Measurements from ENCODE around the gene RAB23. TPM values are rescaled to one million over a fixed set of nuclear protein-coding genes. Genes with fewer than 3 reads are reported as not detected.

Gene RAB23
- polyA plus RNA-seq, 1 donor from 2014 or later = 11.7 TPM

GRCh38 chr6:57210060-57210459 is 12.0 kb downstream of the RAB23 start (continued):
- no peak for TF ChIP-seq MXI1 (conservative IDR thresholded peaks at IDR 0.05; ENCODE audit: poor library complexity, severe bottlenecking)

- Histone ChIP-seq H3K79me2 (replicated peaks; ENCODE audit: insufficient read depth, low read length) (peaks cover 5% of the 10 kb centered on the region), H3K9ac (ENCODE audit: low read length) (no peak overlapping the region), H3K36me3 (ENCODE audit: insufficient read depth, low read length) (no peaks in the 10 kb centered on the region), H3K9me3 (ENCODE audit: low read length) (no peaks in the 10 kb centered on the region), H3K4me2 (ENCODE audit: low read length) (no peak overlapping the region), H3F3A (ENCODE audit: insufficient read depth, low read length, poor library complexity, severe bottlenecking) (no peaks in the 10 kb centered on the region), H2AFZ (ENCODE audit: low read depth, low read length) (no peak overlapping the region), H3K4me3 (ENCODE audit: low read length) (no peak overlapping the region), H3K27me3 (ENCODE audit: insufficient read depth, low read depth, low read length) (no peaks in the 10 kb centered on the region), H3K27ac (ENCODE audit: low read length) (no peak overlapping the region), H3K9me2 (ENCODE audit: insufficient read depth, low read length) (no peaks in the 10 kb centered on the region), H4K20me1 (ENCODE audit: insufficient read depth) (no peaks in the 10 kb centered on the region)
- TF ChIP-seq EZH2 (IDR thresholded peaks at IDR 0.05; ENCODE audit: borderline replicate concordance, insufficient read depth, low read length, poor library complexity, severe bottlenecking) (no peak), RAD21 (conservative IDR thresholded peaks at IDR 0.05) (no peak), MXI1 (conservative IDR thresholded peaks at IDR 0.05; ENCODE audit: poor library complexity, severe bottlenecking) (no peak), SMC3 (conservative IDR thresholded peaks at IDR 0.05; ENCODE audit: poor library complexity) (no peak), EP300 (conservative IDR thresholded peaks at IDR 0.05; ENCODE audit: poor library complexity, severe bottlenecking) (no peak), POLR2AphosphoS5 (IDR thresholded peaks at IDR 0.05) (no peak), TAF1 (IDR thresholded peaks at IDR 0.05; ENCODE audit: low read depth) (no peak)
- TF ChIP-seq, protein P1, sequence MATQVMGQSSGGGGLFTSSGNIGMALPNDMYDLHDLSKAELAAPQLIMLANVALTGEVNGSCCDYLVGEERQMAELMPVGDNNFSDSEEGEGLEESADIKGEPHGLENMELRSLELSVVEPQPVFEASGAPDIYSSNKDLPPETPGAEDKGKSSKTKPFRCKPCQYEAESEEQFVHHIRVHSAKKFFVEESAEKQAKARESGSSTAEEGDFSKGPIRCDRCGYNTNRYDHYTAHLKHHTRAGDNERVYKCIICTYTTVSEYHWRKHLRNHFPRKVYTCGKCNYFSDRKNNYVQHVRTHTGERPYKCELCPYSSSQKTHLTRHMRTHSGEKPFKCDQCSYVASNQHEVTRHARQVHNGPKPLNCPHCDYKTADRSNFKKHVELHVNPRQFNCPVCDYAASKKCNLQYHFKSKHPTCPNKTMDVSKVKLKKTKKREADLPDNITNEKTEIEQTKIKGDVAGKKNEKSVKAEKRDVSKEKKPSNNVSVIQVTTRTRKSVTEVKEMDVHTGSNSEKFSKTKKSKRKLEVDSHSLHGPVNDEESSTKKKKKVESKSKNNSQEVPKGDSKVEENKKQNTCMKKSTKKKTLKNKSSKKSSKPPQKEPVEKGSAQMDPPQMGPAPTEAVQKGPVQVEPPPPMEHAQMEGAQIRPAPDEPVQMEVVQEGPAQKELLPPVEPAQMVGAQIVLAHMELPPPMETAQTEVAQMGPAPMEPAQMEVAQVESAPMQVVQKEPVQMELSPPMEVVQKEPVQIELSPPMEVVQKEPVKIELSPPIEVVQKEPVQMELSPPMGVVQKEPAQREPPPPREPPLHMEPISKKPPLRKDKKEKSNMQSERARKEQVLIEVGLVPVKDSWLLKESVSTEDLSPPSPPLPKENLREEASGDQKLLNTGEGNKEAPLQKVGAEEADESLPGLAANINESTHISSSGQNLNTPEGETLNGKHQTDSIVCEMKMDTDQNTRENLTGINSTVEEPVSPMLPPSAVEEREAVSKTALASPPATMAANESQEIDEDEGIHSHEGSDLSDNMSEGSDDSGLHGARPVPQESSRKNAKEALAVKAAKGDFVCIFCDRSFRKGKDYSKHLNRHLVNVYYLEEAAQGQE (IDR thresholded peaks at IDR 0.05; ENCODE audit: borderline replicate concordance) = no peak
- TF ChIP-seq, protein P2, sequence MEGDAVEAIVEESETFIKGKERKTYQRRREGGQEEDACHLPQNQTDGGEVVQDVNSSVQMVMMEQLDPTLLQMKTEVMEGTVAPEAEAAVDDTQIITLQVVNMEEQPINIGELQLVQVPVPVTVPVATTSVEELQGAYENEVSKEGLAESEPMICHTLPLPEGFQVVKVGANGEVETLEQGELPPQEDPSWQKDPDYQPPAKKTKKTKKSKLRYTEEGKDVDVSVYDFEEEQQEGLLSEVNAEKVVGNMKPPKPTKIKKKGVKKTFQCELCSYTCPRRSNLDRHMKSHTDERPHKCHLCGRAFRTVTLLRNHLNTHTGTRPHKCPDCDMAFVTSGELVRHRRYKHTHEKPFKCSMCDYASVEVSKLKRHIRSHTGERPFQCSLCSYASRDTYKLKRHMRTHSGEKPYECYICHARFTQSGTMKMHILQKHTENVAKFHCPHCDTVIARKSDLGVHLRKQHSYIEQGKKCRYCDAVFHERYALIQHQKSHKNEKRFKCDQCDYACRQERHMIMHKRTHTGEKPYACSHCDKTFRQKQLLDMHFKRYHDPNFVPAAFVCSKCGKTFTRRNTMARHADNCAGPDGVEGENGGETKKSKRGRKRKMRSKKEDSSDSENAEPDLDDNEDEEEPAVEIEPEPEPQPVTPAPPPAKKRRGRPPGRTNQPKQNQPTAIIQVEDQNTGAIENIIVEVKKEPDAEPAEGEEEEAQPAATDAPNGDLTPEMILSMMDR (IDR thresholded peaks at IDR 0.05; ENCODE audit: poor library complexity, severe bottlenecking) = no peak
Observed at GRCh38 chr6:57209030-57209429, 13.1 kb downstream of the RAB23 start.

DNA sequence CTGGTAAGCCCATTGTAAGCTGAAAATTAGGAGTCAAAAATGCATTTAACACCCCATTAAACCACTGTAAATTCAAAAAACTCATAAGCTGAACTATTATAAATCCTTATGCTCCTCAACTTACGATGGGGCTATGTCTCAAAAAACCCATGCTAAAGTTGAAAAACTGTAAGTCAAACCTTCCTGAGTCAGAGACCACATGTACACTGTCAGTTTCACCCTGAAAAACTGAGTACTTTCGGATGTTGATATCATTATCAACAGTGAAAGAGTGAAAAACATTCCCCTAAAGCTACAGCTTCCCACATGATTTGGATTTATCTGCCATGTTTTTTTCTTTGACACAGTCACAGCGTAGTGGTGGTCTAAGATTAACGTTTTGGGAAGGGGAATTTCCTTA is 14.2 kb downstream of the RAB23 start:
- H3K9me2 ChIP-seq (ENCODE audit: insufficient read depth, low read length) = no peaks in the 10 kb centered on the region
- H4K20me1 ChIP-seq (ENCODE audit: insufficient read depth) = no peaks in the 10 kb centered on the region
- no peaks in the 10 kb centered on the region for H3K79me2 ChIP-seq (replicated peaks; ENCODE audit: insufficient read depth, low read length)
- no peak overlapping the region for H2AFZ ChIP-seq (ENCODE audit: low read depth, low read length)
- H3K27ac ChIP-seq (ENCODE audit: low read length) = no peak overlapping the region
- H3K9ac ChIP-seq (ENCODE audit: low read length) = no peak overlapping the region
- H3K9me3 ChIP-seq (ENCODE audit: low read length) = no peaks in the 10 kb centered on the region
- H3K4me2 ChIP-seq (ENCODE audit: low read length) = no peak overlapping the region
- no peaks in the 10 kb centered on the region for H3K27me3 ChIP-seq (ENCODE audit: insufficient read depth, low read depth, low read length)
- H3F3A ChIP-seq (ENCODE audit: insufficient read depth, low read length, poor library complexity, severe bottlenecking) = no peaks in the 10 kb centered on the region
- H3K4me3 ChIP-seq (ENCODE audit: low read length) = no peak overlapping the region
- no peaks in the 10 kb centered on the region for H3K36me3 ChIP-seq (ENCODE audit: insufficient read depth, low read length)
- TF ChIP-seq, protein P2 (IDR thresholded peaks at IDR 0.05; ENCODE audit: poor library complexity, severe bottlenecking) = no peak
- TF ChIP-seq EP300 (conservative IDR thresholded peaks at IDR 0.05; ENCODE audit: poor library complexity, severe bottlenecking) (no peak), EZH2 (IDR thresholded peaks at IDR 0.05; ENCODE audit: borderline replicate concordance, insufficient read depth, low read length, poor library complexity, severe bottlenecking) (no peak), TAF1 (IDR thresholded peaks at IDR 0.05; ENCODE audit: low read depth) (no peak), POLR2AphosphoS5 (IDR thresholded peaks at IDR 0.05) (no peak), SMC3 (conservative IDR thresholded peaks at IDR 0.05; ENCODE audit: poor library complexity) (no peak), RAD21 (conservative IDR thresholded peaks at IDR 0.05) (no peak), MXI1 (conservative IDR thresholded peaks at IDR 0.05; ENCODE audit: poor library complexity, severe bottlenecking) (no peak)
- TF ChIP-seq, protein P1 (IDR thresholded peaks at IDR 0.05; ENCODE audit: borderline replicate concordance) = no peak
